K562 (cell line): ENCODE data around the gene ZGLP1. TPM values are rescaled to one million over a fixed set of nuclear protein-coding genes. Genes with fewer than 3 reads are reported as not detected.

Source experiments
- ATAC-seq: fragments of 200-7000 bp; cut with Tn5 transposase; 3 replicates; pipeline ENCODE4 v1.9.1; 2020; ENCODE audit warnings: moderate library complexity
- BruUV-seq: library from RNA; stranded (reverse); fragments of 400-500 nt; replicated peaks from 2 replicates; lab custom pipeline; 2021; lab: Mats Ljungman, UMichigan
- CTCF ChIA-PET: fragments of 300-600 bp; formaldehyde crosslinking; extraction: SDS; loops from one replicate; lab custom pipeline; 2021; ENCODE audit warnings: low intra/inter-chr PET ratio; lab: Yijun Ruan, JAX
- POLR2A ChIA-PET: fragments of 300-600, 350-650 bp; sonication (Branson Sonifier 250); formaldehyde crosslinking; extraction: SDS; loops from one replicate; lab custom pipeline; 2021; ENCODE audit warnings: antibody characterized with exemption, inconsistent platforms; lab: Yijun Ruan, JAX
- DNase-seq, 4 experiments: peaks; one replicate each; pipeline versions ENCODE4 v3.0.0 to v3.0.0-alpha.2; 2011 to 2018; ENCODE audit warnings: low spot score in 3 of 4, mixed read lengths in 3 of 4; ENCODE audit errors: extremely low read depth in 1 of 4
- FAIRE-seq: peaks from 2 replicates; lab custom pipeline; 2011; peaks lifted over from hg19 to GRCh38; lab: Jason Lieb, UNC
- H2AFZ ChIP-seq: 2 replicates; pipeline ENCODE4 v1.6.0; 2011; ENCODE audit warnings: low read depth, low read length, control low read depth, inconsistent platforms
- H3K27ac ChIP-seq: fragments of 200-600 bp; 3 replicates; pipeline ENCODE4 v1.8.0; 2011; ENCODE audit warnings: low read depth, mild to moderate bottlenecking, control low read depth, inconsistent platforms, low read length, moderate library complexity, mixed read lengths; ENCODE audit errors: extremely low read depth
- H3K27me3 ChIP-seq, 2 experiments: fragments of 300-600 bp in 1 of 2; 2 replicates in 1 of 2; 3 replicates in 1 of 2; pipeline versions ENCODE4 v1.6.0 to v1.8.0; 2011; ENCODE audit warnings: inconsistent platforms in 2 of 2, low read length in 2 of 2, mild to moderate bottlenecking in 1 of 2, mixed read lengths in 1 of 2, moderate library complexity in 1 of 2; ENCODE audit not compliant: control insufficient read depth in 2 of 2, insufficient read depth in 2 of 2
- H3K36me3 ChIP-seq: fragments of 300-600 bp; 3 replicates; pipeline ENCODE4 v1.8.0; 2011; ENCODE audit warnings: mild to moderate bottlenecking, low read length, inconsistent platforms; ENCODE audit not compliant: control insufficient read depth, insufficient read depth
- H3K4me1 ChIP-seq, 2 experiments: fragments of 200-600 bp in 1 of 2; replicated peaks in 1 of 2; 2 replicates in 1 of 2; 3 replicates in 1 of 2; pipeline versions ENCODE4 v1.5.1 to v1.8.0; 2011; ENCODE audit warnings: inconsistent platforms in 2 of 2, low read length in 2 of 2, mild to moderate bottlenecking in 1 of 2, mixed read lengths in 1 of 2, moderate library complexity in 1 of 2; ENCODE audit not compliant: control insufficient read depth in 2 of 2, insufficient read depth in 2 of 2
- H3K4me2 ChIP-seq: 2 replicates; pipeline ENCODE4 v1.6.1; 2011; ENCODE audit warnings: low read length, control low read depth, inconsistent platforms, mixed read lengths; ENCODE audit not compliant: insufficient read depth
- H3K4me3 ChIP-seq: fragments of 200-600 bp; sonication (generic), shearing (Covaris generic); 2 replicates; pipeline ENCODE4 v1.5.1; 2016; ENCODE audit warnings: control low read depth, inconsistent platforms
- H3K79me2 ChIP-seq: fragments of 200-600 bp; 3 replicates; pipeline ENCODE4 v1.8.0; 2011; ENCODE audit warnings: low read length, inconsistent platforms; ENCODE audit not compliant: control insufficient read depth, insufficient read depth
- H3K9ac ChIP-seq, 2 experiments: 2 replicates each; pipeline versions ENCODE4 v1.6.0 to v1.6.1; 2011; ENCODE audit warnings: low read depth in 2 of 2, low read length in 2 of 2, control low read depth in 1 of 2, inconsistent platforms in 1 of 2, mild to moderate bottlenecking in 1 of 2, mixed read lengths in 1 of 2; ENCODE audit not compliant: insufficient read depth in 1 of 2
- H3K9me1 ChIP-seq: one replicate; pipeline ENCODE4 v1.6.0; 2011; ENCODE audit warnings: inconsistent platforms, mild to moderate bottlenecking, low read length, moderate library complexity; ENCODE audit not compliant: control insufficient read depth, insufficient read depth
- H3K9me3 ChIP-seq: replicated peaks from 2 replicates; pipeline ENCODE4 v1.5.1; 2011; ENCODE audit warnings: low read depth, low read length, inconsistent platforms; ENCODE audit not compliant: control insufficient read depth, insufficient read depth
- H4K20me1 ChIP-seq: replicated peaks from 2 replicates; pipeline ENCODE4 v1.6.1; 2011; ENCODE audit warnings: low read length, inconsistent platforms, mixed read lengths; ENCODE audit not compliant: control insufficient read depth, insufficient read depth
- PHB ChIP-seq: fragments of 250-450 bp; sonication (Bioruptor Pico); IDR thresholded peaks from 2 replicates; pipeline ENCODE4 v1.5.0; 2021
- POLR2G ChIP-seq: fragments of 200-400 bp; formaldehyde crosslinking; IDR thresholded peaks from 2 replicates; pipeline ENCODE4 v1.6.1; 2017; ENCODE audit warnings: low read depth, mild to moderate bottlenecking, antibody characterized with exemption, low read length, moderate library complexity
- RBFOX2 ChIP-seq: fragments of 200-400 bp; formaldehyde crosslinking; IDR thresholded peaks from 2 replicates; pipeline ENCODE4 v1.6.1; 2017; ENCODE audit warnings: low read depth, mild to moderate bottlenecking, low read length, moderate library complexity
- RBM22 ChIP-seq: fragments of 200-400 bp; formaldehyde crosslinking; IDR thresholded peaks from 2 replicates; pipeline ENCODE4 v1.6.1; 2018; ENCODE audit warnings: low read length, low read depth; ENCODE audit not compliant: poor library complexity, severe bottlenecking
- ZNF655 ChIP-seq: fragments of 250-450 bp; sonication (Bioruptor Pico); IDR thresholded peaks from 2 replicates; pipeline ENCODE4 v1.5.0; 2021
- WGBS: fragments of 100-300 bp; shearing (Covaris generic); methylation state at CpG from one replicate; pipeline ENCODE4 v1.1.6; 2016; ENCODE audit warnings: low coverage, mixed read lengths; ENCODE audit not compliant: insufficient coverage; ENCODE audit errors: missing lambda C conversion rate; 5-methylcytosine and 5-hydroxymethylcytosine counted together
- in situ Hi-C: fragments of 300-500 bp; cut with MboI; formaldehyde crosslinking; loops from 4 replicates; pipeline ENCODE4 v1.15.0; 2018; ENCODE audit warnings: inconsistent platforms, mixed read lengths
- intact Hi-C: fragments of 100-400 bp; cut with micrococcal nuclease; formaldehyde crosslinking; loops from 2 replicates; pipeline ENCODE4 v1.14.2; 2022
- polyA plus RNA-seq, 8 experiments: library from polyadenylated mRNA; depleted of rRNA in 4 of 8; stranded (reverse) in 5 of 8; unstranded in 3 of 8; fragments of >200 nt; fragmentation: Nextera tagmentation in 2 of 8; fragmentation: Illumina TruSeq in 1 of 8; extraction: Ambion mirVana in 2 of 8; extraction: Trizol in 1 of 8; gene quantifications; 2 replicates each; pipeline versions ENCODE4 v1.2.1 to v1.2.3, GENCODE V29; 2011 to 2014; ENCODE audit warnings: inconsistent platforms in 1 of 8, missing spikeins in 1 of 8
- total RNA-seq, 7 experiments: library from RNA; depleted of rRNA in 6 of 7; stranded (reverse); fragments of >200 nt in 6 of 7; fragmentation: Illumina TruSeq in 2 of 7; extraction: Trizol in 2 of 7; gene quantifications; 2 replicates each; pipeline versions ENCODE4 v1.2.1 to v1.2.3, GENCODE V29; 2011 to 2021; ENCODE audit warnings: low replicate concordance in 1 of 7

ZGLP1 gene
- total and polyA plus RNA-seq, 9 of the 15 experiments (the other 6 are each of a cell fraction or from before 2014, with no cell fraction given) = 0.24 to 4.5 (median 2.2) TPM

- no peak for TF ChIP-seq PHB (CRISPR knock-in tag)
Measured at GRCh38 chr19:10259162-10259905, 50.3 kb downstream of the ZGLP1 start (continued).

GRCh38 chr19:10258080-10258710 lies 51.4 kb downstream of the ZGLP1 start:
- H3K79me2 ChIP-seq = peaks cover 15% of the 10 kb centered on the region
- intact Hi-C loops = loop anchor here (2.0 kb wide), 1 partner anchor 131 kb away; no protein-coding TSS in a partner anchor
- FAIRE-seq = no peak
- peaks cover 60% of the 10 kb centered on the region for H3K36me3 ChIP-seq
- 93% methylated on average over 18 of the region's 18 CpGs for WGBS
- H3K9me1 ChIP-seq = no peaks in the 10 kb centered on the region
- H3K27ac ChIP-seq = peak overlapping the region; percentile 15; the same call in 1 of the 3 replicates
- peak; percentile 60 for TF ChIP-seq POLR2G
- TF ChIP-seq RBM22 = peak; percentile 66
- TF ChIP-seq ZNF655 (CRISPR knock-in tag) = no peak
- TF ChIP-seq RBFOX2 = peak; percentile 68
- TF ChIP-seq, all 486 proteins: peak for 3
- ChIA-PET POLR2A (interaction anchor here (0.7 to 3.4 kb wide), 9 partner anchors 12 to 136 kb away, joined by 3 to 23 read pairs (median 5); partner anchors contain the start of genes DNMT1, ICAM1 and RAVER1), CTCF (interaction anchor here (5.5 kb wide), 1 partner anchor 132 kb away, joined by 72 read pairs; no protein-coding TSS in a partner anchor)
- no peak overlapping the region for H2AFZ ChIP-seq
- in situ Hi-C loops = no loop called here
- H3K9ac ChIP-seq = 0 out of 4 replicates have a peak overlapping the region, but pooled peaks of 1 of the 2 experiments have one; percentile 23
- H3K4me3 ChIP-seq = no peak overlapping the region
- H3K4me1 ChIP-seq = peaks cover 5 to 42% of the 10 kb centered on the region in 2 experiments; a peak in 3 of 5 replicates
- H3K4me2 ChIP-seq = no peak overlapping the region
- no TSS peak for BruUV-seq
- no peak for DNase-seq
- ATAC-seq = no peak
- no peaks in the 10 kb centered on the region; the same call in 1 of the 2 replicates for H4K20me1 ChIP-seq
- no peaks in the 10 kb centered on the region for H3K27me3 ChIP-seq
- no peaks in the 10 kb centered on the region for H3K9me3 ChIP-seq
